H1 (cell line): ENCODE measurements around the gene PRAF2.

ENCODE experiments used
- ATF2 ChIP-seq: IDR thresholded peaks from 2 replicates; pipeline ENCODE4 v1.6.1; 2012; ENCODE audit warnings: low read length, inconsistent platforms
- BRCA1 ChIP-seq: IDR thresholded peaks from 2 replicates; pipeline ENCODE4 v1.6.1; 2012; ENCODE audit warnings: low read depth, low read length, improper control_type of control experiment
- MAX ChIP-seq: IDR thresholded peaks from 2 replicates; pipeline ENCODE4 v1.6.1; 2012; ENCODE audit warnings: inconsistent platforms
- POLR2A ChIP-seq, 2 experiments: IDR thresholded peaks; 1 replicate in 1 of 2; 2 replicates in 1 of 2; pipeline ENCODE4 v1.6.1; 2011; ENCODE audit warnings: low read depth in 2 of 2, low read length in 2 of 2, mild to moderate bottlenecking in 2 of 2; ENCODE audit errors: control extremely low read depth in 1 of 2
- RBBP5 ChIP-seq: IDR thresholded peaks from 2 replicates; pipeline ENCODE4 v1.7.1; 2012; ENCODE audit warnings: low read depth, mild to moderate bottlenecking, inconsistent platforms, low read length, moderate library complexity, borderline replicate concordance
- TAF1 ChIP-seq: IDR thresholded peaks from 2 replicates; pipeline ENCODE4 v1.6.1; 2011; ENCODE audit warnings: mild to moderate bottlenecking, low read depth, low read length
- TEAD4 ChIP-seq: IDR thresholded peaks from 2 replicates; pipeline ENCODE4 v1.6.1; 2012; ENCODE audit warnings: low read depth, low read length, inconsistent platforms, mixed read lengths
- TF ChIP-seq, protein P1 (sequence below), 3 experiments: IDR thresholded peaks; 1 replicate in 2 of 3; 2 replicates in 1 of 3; pipeline versions ENCODE4 v1.5.1 to v1.6.1; 2011; ENCODE audit warnings: low read length in 3 of 3, mild to moderate bottlenecking in 3 of 3, inconsistent platforms in 2 of 3, low read depth in 1 of 3, moderate library complexity in 1 of 3; ENCODE audit not compliant: insufficient read depth in 1 of 3; ENCODE audit errors: control extremely low read depth in 1 of 3

GRCh38 chrX:49116076-49116475, 42.3 kb upstream of the PRAF2 start:
- TF ChIP-seq RBBP5, result no peak
- no peak for TF ChIP-seq ATF2
- TF ChIP-seq TAF1, result no peak
- TF ChIP-seq POLR2A (IDR thresholded peaks at IDR 0.05; ENCODE audit: control extremely low read depth in 1 of 2, low read depth in 2 of 2, low read length in 2 of 2), result no peak
- TF ChIP-seq, protein P1, sequence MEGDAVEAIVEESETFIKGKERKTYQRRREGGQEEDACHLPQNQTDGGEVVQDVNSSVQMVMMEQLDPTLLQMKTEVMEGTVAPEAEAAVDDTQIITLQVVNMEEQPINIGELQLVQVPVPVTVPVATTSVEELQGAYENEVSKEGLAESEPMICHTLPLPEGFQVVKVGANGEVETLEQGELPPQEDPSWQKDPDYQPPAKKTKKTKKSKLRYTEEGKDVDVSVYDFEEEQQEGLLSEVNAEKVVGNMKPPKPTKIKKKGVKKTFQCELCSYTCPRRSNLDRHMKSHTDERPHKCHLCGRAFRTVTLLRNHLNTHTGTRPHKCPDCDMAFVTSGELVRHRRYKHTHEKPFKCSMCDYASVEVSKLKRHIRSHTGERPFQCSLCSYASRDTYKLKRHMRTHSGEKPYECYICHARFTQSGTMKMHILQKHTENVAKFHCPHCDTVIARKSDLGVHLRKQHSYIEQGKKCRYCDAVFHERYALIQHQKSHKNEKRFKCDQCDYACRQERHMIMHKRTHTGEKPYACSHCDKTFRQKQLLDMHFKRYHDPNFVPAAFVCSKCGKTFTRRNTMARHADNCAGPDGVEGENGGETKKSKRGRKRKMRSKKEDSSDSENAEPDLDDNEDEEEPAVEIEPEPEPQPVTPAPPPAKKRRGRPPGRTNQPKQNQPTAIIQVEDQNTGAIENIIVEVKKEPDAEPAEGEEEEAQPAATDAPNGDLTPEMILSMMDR (IDR thresholded peaks at IDR 0.05; ENCODE audit: control extremely low read depth in 1 of 3, insufficient read depth in 1 of 3, low read depth in 1 of 3, low read length in 3 of 3), result no peak
- TF ChIP-seq BRCA1, result no peak
- no peak for TF ChIP-seq TEAD4
- no peak for TF ChIP-seq MAX
